H9 (cell line): Measurements from ENCODE around the gene HIP1. TPM values are rescaled to one million over a fixed set of nuclear protein-coding genes. Genes with fewer than 3 reads are reported as not detected.
"Not testable (repeated sequence)": the region's sequence is repeated elsewhere in the genome, so short reads cannot be mapped to it uniquely, and the experiment has no call there.

Experiments used
- DNase-seq: peaks from one replicate; pipeline ENCODE4 v3.0.0-alpha.2; 2017
- H2AFZ ChIP-seq: one replicate; pipeline ENCODE4 v1.6.1; 2013; ENCODE audit warnings: mild to moderate bottlenecking, low read length, control low read depth, moderate library complexity
- H2AK5ac ChIP-seq: 2 replicates; pipeline ENCODE4 v1.6.1; 2013; ENCODE audit warnings: low read length, control low read depth, mixed read lengths; ENCODE audit not compliant: insufficient read length
- H2BK120ac ChIP-seq: one replicate; pipeline ENCODE4 v1.6.1; 2013; ENCODE audit warnings: low read depth, mild to moderate bottlenecking, low read length, control low read depth, inconsistent platforms; ENCODE audit not compliant: poor library complexity, severe bottlenecking
- H2BK12ac ChIP-seq: 2 replicates; pipeline ENCODE4 v1.6.1; 2013; ENCODE audit warnings: low read length, control low read depth, mixed read lengths, low read depth; ENCODE audit not compliant: insufficient read length
- H2BK15ac ChIP-seq: 2 replicates; pipeline ENCODE4 v1.6.1; 2013; ENCODE audit warnings: low read depth, low read length, control low read depth
- H2BK20ac ChIP-seq: one replicate; pipeline ENCODE4 v1.6.1; 2013; ENCODE audit warnings: low read depth, mild to moderate bottlenecking, low read length, control low read depth, inconsistent platforms; ENCODE audit not compliant: poor library complexity, severe bottlenecking
- H2BK5ac ChIP-seq: 2 replicates; pipeline ENCODE4 v1.6.1; 2013; ENCODE audit warnings: low read length, control low read depth, mixed read lengths; ENCODE audit not compliant: insufficient read length
- H3K14ac ChIP-seq: 2 replicates; pipeline ENCODE4 v1.6.1; 2013; ENCODE audit warnings: low read length, control low read depth; ENCODE audit not compliant: insufficient read depth
- H3K18ac ChIP-seq: 2 replicates; pipeline ENCODE4 v1.6.1; 2013; ENCODE audit warnings: low read depth, mild to moderate bottlenecking, mixed read lengths, low read length, control low read depth; ENCODE audit not compliant: insufficient read length
- H3K23ac ChIP-seq: 2 replicates; pipeline ENCODE4 v1.6.1; 2013; ENCODE audit warnings: low read length, control low read depth, mixed read lengths, low read depth; ENCODE audit not compliant: insufficient read length
- H3K23me2 ChIP-seq: 2 replicates; pipeline ENCODE4 v1.6.1; 2013; ENCODE audit warnings: low read depth, mild to moderate bottlenecking, mixed read lengths, low read length, control low read depth; ENCODE audit not compliant: insufficient read length, poor library complexity, severe bottlenecking
- H3K27ac ChIP-seq: 2 replicates; pipeline ENCODE4 v1.5.1; 2013; ENCODE audit warnings: low read length, control low read depth, mixed read lengths, low read depth; ENCODE audit not compliant: insufficient read length
- H3K27me3 ChIP-seq: 2 replicates; pipeline ENCODE4 v1.6.1; 2013; ENCODE audit warnings: low read length, control low read depth, inconsistent platforms; ENCODE audit not compliant: insufficient read depth
- H3K4ac ChIP-seq: 2 replicates; pipeline ENCODE4 v1.6.1; 2013; ENCODE audit warnings: low read depth, mild to moderate bottlenecking, control low read depth, inconsistent platforms, low read length, moderate library complexity
- H3K4me1 ChIP-seq: 2 replicates; pipeline ENCODE4 v1.6.1; 2013; ENCODE audit warnings: low read length, control low read depth, inconsistent platforms; ENCODE audit not compliant: insufficient read depth
- H3K4me2 ChIP-seq: 2 replicates; pipeline ENCODE4 v1.6.1; 2013; ENCODE audit warnings: low read length, control low read depth, mixed read lengths; ENCODE audit not compliant: insufficient read length, insufficient read depth
- H3K56ac ChIP-seq: 2 replicates; pipeline ENCODE4 v1.6.1; 2013; ENCODE audit warnings: low read depth, mild to moderate bottlenecking, mixed read lengths, low read length, control low read depth; ENCODE audit not compliant: insufficient read length
- H3K79me1 ChIP-seq: 2 replicates; pipeline ENCODE4 v1.6.1; 2013; ENCODE audit warnings: low read depth, mild to moderate bottlenecking, moderate library complexity, low read length, control low read depth, inconsistent platforms; ENCODE audit not compliant: insufficient read depth, poor library complexity, severe bottlenecking
- H3K79me2 ChIP-seq: 2 replicates; pipeline ENCODE4 v1.6.1; 2013; ENCODE audit warnings: low read length, control low read depth, inconsistent platforms; ENCODE audit not compliant: insufficient read depth
- H3K9ac ChIP-seq: 2 replicates; pipeline ENCODE4 v1.6.1; 2013; ENCODE audit warnings: low read length, control low read depth, mixed read lengths; ENCODE audit not compliant: insufficient read length; ENCODE audit errors: extremely low read depth
- H3K9me3 ChIP-seq: one replicate; pipeline ENCODE4 v1.6.1; 2013; ENCODE audit warnings: low read depth, low read length, inconsistent platforms; ENCODE audit not compliant: control insufficient read depth
- H3T11ph ChIP-seq: one replicate; pipeline ENCODE4 v1.6.1; 2013; ENCODE audit warnings: mild to moderate bottlenecking, low read length, control low read depth, inconsistent platforms
- H4K20me1 ChIP-seq: one replicate; pipeline ENCODE4 v1.6.1; 2013; ENCODE audit not compliant: control insufficient read depth, insufficient read length, insufficient read depth
- H4K5ac ChIP-seq: 2 replicates; pipeline ENCODE4 v1.6.1; 2013; ENCODE audit warnings: low read depth, mild to moderate bottlenecking, mixed read lengths, low read length, control low read depth; ENCODE audit not compliant: insufficient read length
- H4K8ac ChIP-seq: replicated peaks from 2 replicates; pipeline ENCODE4 v1.6.1; 2013; ENCODE audit warnings: low read length, control low read depth, mixed read lengths, low read depth; ENCODE audit not compliant: insufficient read length
- H4K91ac ChIP-seq: 2 replicates; pipeline ENCODE4 v1.6.1; 2013; ENCODE audit warnings: low read depth, mild to moderate bottlenecking, moderate library complexity, mixed read lengths, low read length, control low read depth; ENCODE audit not compliant: insufficient read length
- H3K27ac Mint-ChIP-seq, 3 experiments: 2 replicates in 2 of 3; 3 replicates in 1 of 3; pipeline ENCODE4 v1.8.0; 2020 to 2021; ENCODE audit warnings: mixed read lengths in 3 of 3, mild to moderate bottlenecking in 1 of 3, moderate library complexity in 1 of 3
- H3K27me3 Mint-ChIP-seq: 2 replicates; pipeline ENCODE4 v1.8.0; 2021; ENCODE audit warnings: low read depth, mild to moderate bottlenecking, moderate library complexity, mixed read lengths
- H3K36me3 Mint-ChIP-seq, 3 experiments: 2 replicates in 2 of 3; 3 replicates in 1 of 3; pipeline ENCODE4 v1.8.0; 2020 to 2021; ENCODE audit warnings: low read depth in 3 of 3, mixed read lengths in 3 of 3; ENCODE audit not compliant: insufficient read depth in 1 of 3
- H3K4me1 Mint-ChIP-seq, 2 experiments: 2 replicates each; pipeline ENCODE4 v1.8.0; 2020; ENCODE audit warnings: mixed read lengths in 2 of 2
- H3K4me3 Mint-ChIP-seq, 2 experiments: 2 replicates in 1 of 2; 3 replicates in 1 of 2; pipeline ENCODE4 v1.8.0; 2020 to 2021; ENCODE audit warnings: mild to moderate bottlenecking in 2 of 2, mixed read lengths in 2 of 2, moderate library complexity in 1 of 2
- H3K9me3 Mint-ChIP-seq, 2 experiments: 2 replicates in 1 of 2; 3 replicates in 1 of 2; pipeline ENCODE4 v1.8.0; 2020; ENCODE audit warnings: mild to moderate bottlenecking in 2 of 2, mixed read lengths in 2 of 2, moderate library complexity in 1 of 2
- CTCF ChIP-seq: fragments of 200-600 bp; sonication (generic); conservative IDR thresholded peaks from 3 replicates; pipeline ENCODE4 v1.8.0; 2021; ENCODE audit warnings: antibody characterized with exemption, mild to moderate bottlenecking
- WGBS: extraction: QIAGEN DNeasy Blood & Tissue Kit; methylation state at CpG from one replicate; pipeline ENCODE4 v1.1.7; 2013; ENCODE audit warnings: missing lambda C conversion rate, low lambda C conversion rate, mixed read lengths; ENCODE audit not compliant: insufficient read length; ENCODE audit errors: extremely low coverage; 5-methylcytosine and 5-hydroxymethylcytosine counted together
- total RNA-seq: library from RNA; stranded (reverse); gene quantifications from 2 replicates; pipeline ENCODE4 v1.2.1, GENCODE V29; 2021

HIP1 gene
- total RNA-seq, 1 experiment from 2014 or later: 87.5 TPM

DNA sequence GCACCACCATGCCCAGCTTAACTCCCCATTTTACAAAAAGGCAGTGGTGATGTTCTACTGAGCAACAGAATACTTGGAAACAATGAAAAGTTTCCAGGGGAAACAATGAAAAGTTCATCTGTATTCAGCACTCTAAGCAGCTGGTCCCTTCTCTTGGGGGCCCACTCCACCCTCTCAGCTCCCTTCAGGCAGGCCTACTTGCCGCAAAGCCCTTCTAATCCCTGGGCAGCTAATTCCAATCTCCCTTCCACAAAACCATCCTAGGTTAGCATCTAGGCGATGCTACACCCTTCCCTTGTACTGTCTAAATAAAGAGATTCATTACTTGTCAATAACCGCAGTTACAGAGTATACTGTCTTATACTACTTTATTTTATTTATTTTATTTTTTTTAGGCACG is 167.5 kb downstream of the HIP1 start:
- H2BK15ac ChIP-seq: no peak overlapping the region
- no peak overlapping the region for H3T11ph ChIP-seq
- peak overlapping the region in 1 of 3 experiments; percentile 22; a peak in 1 of 7 replicates for H3K27ac Mint-ChIP-seq
- no peaks in the 10 kb centered on the region for H3K9me3 ChIP-seq
- H3K18ac ChIP-seq: no peak overlapping the region
- H3K14ac ChIP-seq: no peak overlapping the region
- no peak overlapping the region for H3K4me3 Mint-ChIP-seq
- WGBS: no CpG with 5 or more reads among the region's 4 CpGs
- no peaks in the 10 kb centered on the region for H3K79me1 ChIP-seq
- H2BK20ac ChIP-seq: no peak overlapping the region
- no peak overlapping the region for H4K8ac ChIP-seq
- H3K9ac ChIP-seq: no peak overlapping the region
- H2AK5ac ChIP-seq: no peak overlapping the region
- TF ChIP-seq CTCF: no peak
- no peak for DNase-seq
- H4K91ac ChIP-seq: no peak overlapping the region
- no peaks in the 10 kb centered on the region for H3K23me2 ChIP-seq
- no peaks in the 10 kb centered on the region for H3K27me3 ChIP-seq
- H3K36me3 Mint-ChIP-seq: peaks cover 41 to 84% (median 66%) of the 10 kb centered on the region in 3 experiments
- H4K20me1 ChIP-seq: no peaks in the 10 kb centered on the region
- no peak overlapping the region for H2AFZ ChIP-seq
- no peak overlapping the region for H3K4ac ChIP-seq
- H3K27me3 Mint-ChIP-seq: no peaks in the 10 kb centered on the region
- no peaks in the 10 kb centered on the region for H3K4me1 Mint-ChIP-seq
- no peak overlapping the region for H2BK120ac ChIP-seq
- no peak overlapping the region for H4K5ac ChIP-seq
- no peaks in the 10 kb centered on the region for H3K79me2 ChIP-seq
- H3K4me1 ChIP-seq: no peaks in the 10 kb centered on the region
- H3K23ac ChIP-seq: no peak overlapping the region
- no peak overlapping the region for H3K27ac ChIP-seq
- no peak overlapping the region for H3K4me2 ChIP-seq
- no peak overlapping the region for H2BK5ac ChIP-seq
- H3K9me3 Mint-ChIP-seq: no peaks in the 10 kb centered on the region
- H2BK12ac ChIP-seq: no peak overlapping the region
- no peak overlapping the region for H3K56ac ChIP-seq

DNA sequence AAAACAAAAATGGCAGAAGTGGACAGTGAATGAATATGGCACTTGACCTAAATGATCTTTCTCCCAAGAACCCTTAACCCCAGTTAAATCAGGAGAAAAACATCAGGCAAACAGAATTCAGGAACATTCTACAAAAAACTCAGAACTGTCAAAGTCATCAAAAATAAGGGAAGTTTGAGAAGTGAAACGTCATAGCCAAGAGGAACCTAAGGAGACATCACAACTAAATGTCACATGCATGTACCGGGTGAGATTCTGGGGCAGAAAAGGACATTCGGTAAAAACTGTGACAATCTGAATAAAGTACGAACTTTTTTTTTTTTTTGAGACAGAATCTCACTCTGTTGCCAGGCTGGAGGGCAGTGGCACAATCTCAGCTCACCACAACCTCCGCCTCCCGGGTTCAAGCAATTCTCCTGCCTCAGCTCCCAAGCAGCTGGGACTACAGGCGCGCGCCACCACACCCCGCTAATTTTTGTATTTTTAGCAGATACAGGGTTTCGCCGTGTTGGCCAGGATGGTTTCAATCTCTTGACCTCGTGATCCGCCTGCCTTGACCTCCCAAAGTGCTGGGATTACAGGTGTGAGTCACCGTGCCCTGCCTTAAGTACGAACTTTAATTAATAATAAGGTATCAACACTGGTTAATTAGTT is 169.0 kb downstream of the HIP1 start:
- H2BK120ac ChIP-seq, H3T11ph ChIP-seq, H3K9me3 Mint-ChIP-seq, H3K79me2 ChIP-seq, H2AK5ac ChIP-seq, H4K20me1 ChIP-seq, H3K4ac ChIP-seq, H2BK12ac ChIP-seq, H3K27me3 ChIP-seq, H3K9ac ChIP-seq, H3K14ac ChIP-seq, H3K23me2 ChIP-seq, H3K56ac ChIP-seq, H3K79me1 ChIP-seq, H2BK20ac ChIP-seq, H3K4me2 ChIP-seq, H2BK15ac ChIP-seq, H3K23ac ChIP-seq, H3K27ac ChIP-seq, H3K9me3 ChIP-seq, H2AFZ ChIP-seq, H2BK5ac ChIP-seq, DNase-seq, H3K27ac Mint-ChIP-seq, H3K4me1 ChIP-seq, H3K27me3 Mint-ChIP-seq, H3K18ac ChIP-seq, H4K8ac ChIP-seq, H4K91ac ChIP-seq, H3K4me3 Mint-ChIP-seq, H4K5ac ChIP-seq, H3K4me1 Mint-ChIP-seq: not testable (repeated sequence)
- WGBS: no CpG with 5 or more reads among the region's 16 CpGs
- H3K36me3 Mint-ChIP-seq: peaks cover 43 to 88% (median 72%) of the 10 kb centered on the region in 3 experiments; a peak in 6 of 7 replicates
